Subcutaneous abdominal adipose tissue (tissue), 5 donors: ENCODE results near the gene PCDHB16.
A peak's percentile ranks its signal among the peaks of the same experiment; 100 is the strongest.
"Not testable (repeated sequence)": the region's sequence is repeated elsewhere in the genome, so short reads cannot be mapped to it uniquely, and the experiment has no call there.

ENCODE experiments used
- H3K27ac ChIP-seq: one replicate; pipeline ENCODE4 v1.7.0; 2013; ENCODE audit warnings: low read depth, mild to moderate bottlenecking, inconsistent platforms, low read length, moderate library complexity
- H3K27me3 ChIP-seq, 5 donors: one replicate each; pipeline ENCODE4 v1.7.0; 2013; ENCODE audit warnings: low read length in 5 of 5, inconsistent platforms in 1 of 5; ENCODE audit not compliant: control insufficient read depth in 5 of 5, insufficient read depth in 4 of 5
- H3K36me3 ChIP-seq, 5 donors: one replicate each; pipeline ENCODE4 v1.7.0; 2013; ENCODE audit warnings: low read length in 5 of 5; ENCODE audit not compliant: control insufficient read depth in 5 of 5, insufficient read depth in 5 of 5
- H3K4me1 ChIP-seq, 5 donors: one replicate each; pipeline ENCODE4 v1.7.0; 2013; ENCODE audit warnings: low read length in 5 of 5, mild to moderate bottlenecking in 3 of 5, moderate library complexity in 1 of 5; ENCODE audit not compliant: control insufficient read depth in 5 of 5, insufficient read depth in 5 of 5
- H3K4me3 ChIP-seq, 5 donors: one replicate each; pipeline ENCODE4 v1.7.0; 2013; ENCODE audit warnings: low read length in 5 of 5, low read depth in 1 of 5
- H3K9ac ChIP-seq, 5 donors: one replicate each; pipeline ENCODE4 v1.7.0; 2013; ENCODE audit warnings: low read length in 5 of 5, mild to moderate bottlenecking in 4 of 5, moderate library complexity in 3 of 5
- H3K9me3 ChIP-seq, 5 donors: one replicate each; pipeline ENCODE4 v1.7.0; 2013; ENCODE audit warnings: low read length in 5 of 5; ENCODE audit not compliant: control insufficient read depth in 5 of 5
- donor health status: healthy.
- donor health status: healthy.
- donor health status: healthy.
- donor health status: healthy.
- donor health status: healthy.

The PCDHB16 gene

GRCh38 chr5:141182248-141182647 is at the start of gene PCDHB16:
Gene PCDHB16, plus strand, starts transcription at chr5:141182387. Its CDS starts 173 bp downstream, at chr5:141182560.
- Histone ChIP-seq H3K9ac (peak within 1 kb of the TSS in 3 of 5 donors; percentile 10 to 48 (median 41)), H3K4me1 (peaks cover 0 to 11% (median 4%) of the 10 kb centered on the region in 5 donors), H3K4me3 (peak within 1 kb of the TSS; percentile 53 to 73 (median 58)), H3K27ac (no peak within 1 kb of the TSS), H3K9me3 (peaks cover 13 to 44% (median 20%) of the 10 kb centered on the region in 5 donors), H3K27me3 (peaks cover 0 to 17% (median 3%) of the 10 kb centered on the region in 5 donors), H3K36me3 (no peaks in the 10 kb centered on the region)

- Histone ChIP-seq H3K27me3 (no peaks in the 10 kb centered on the region), H3K27ac (no peak within 1 kb of the TSS), H3K9me3 (peaks cover 20 to 52% (median 50%) of the 10 kb centered on the region in 5 donors), H3K4me1 (peaks cover 0 to 3% (median 0%) of the 10 kb centered on the region in 5 donors), H3K4me3 (peak within 1 kb of the TSS; percentile 51 to 70 (median 58)), H3K36me3 (no peaks in the 10 kb centered on the region), H3K9ac (peak within 1 kb of the TSS in 1 of 5 donors; percentile 59)
These were observed 47.0 kb upstream of the PCDHB16 start, which contains the start of gene PCDHB5 for GRCh38 chr5:141135030-141135717. Gene PCDHB5, plus strand, starts transcription at chr5:141135206. Its CDS starts 229 bp downstream, at chr5:141135435.

- Histone ChIP-seq H3K9ac (no peak overlapping the region), H3K9me3 (peaks cover 20 to 56% (median 50%) of the 10 kb centered on the region in 5 donors), H3K4me3 (peak overlapping the region; percentile 51 to 70 (median 58))
These were observed 46.4 kb upstream of the PCDHB16 start for GRCh38 chr5:141135718-141136266.

GRCh38 chr5:141137346-141137745 is 44.8 kb upstream of the PCDHB16 start:
- H3K4me1 ChIP-seq, H3K27ac ChIP-seq, H3K9ac ChIP-seq, H3K27me3 ChIP-seq, H3K4me3 ChIP-seq, H3K36me3 ChIP-seq: not testable (repeated sequence)
- peaks cover 18 to 56% (median 50%) of the 10 kb centered on the region in 5 donors for H3K9me3 ChIP-seq

More at GRCh38 chr5:141135718-141136266, 46.4 kb upstream of the PCDHB16 start:
- no peaks in the 10 kb centered on the region for H3K27me3 ChIP-seq
- no peaks in the 10 kb centered on the region for H3K36me3 ChIP-seq
- no peak overlapping the region for H3K27ac ChIP-seq
- H3K4me1 ChIP-seq = peaks cover 0 to 3% (median 0%) of the 10 kb centered on the region in 5 donors

DNA sequence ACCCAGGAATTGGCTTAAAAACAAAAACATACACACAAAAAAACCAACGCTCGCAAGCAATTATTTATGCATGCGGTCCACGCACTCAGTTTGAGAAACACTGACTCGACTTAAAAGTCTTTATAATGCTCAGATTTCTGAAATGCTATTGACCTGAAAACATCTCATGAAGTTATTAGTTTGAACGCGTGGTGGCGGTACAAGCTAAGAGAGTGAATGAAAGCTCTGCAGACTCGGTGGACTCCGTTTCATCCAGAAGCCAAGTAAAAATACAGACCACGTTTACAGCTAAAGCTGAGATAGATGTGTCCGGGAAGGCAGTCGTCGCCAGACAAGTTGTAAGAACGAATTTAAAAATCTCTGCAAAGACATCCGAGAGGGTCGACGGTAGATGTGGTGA is 32.4 kb upstream of the PCDHB16 start, which contains the start of gene PCDHB6:
Gene PCDHB6 (plus strand): TSS at position 246 of the 400 bp plus-strand sequence. CDS start 201 bp downstream, outside the sequence.
- no peaks in the 10 kb centered on the region for H3K36me3 ChIP-seq
- peaks cover 0 to 2% (median 0%) of the 10 kb centered on the region in 5 donors for H3K4me1 ChIP-seq
- H3K4me3 ChIP-seq = peak within 1 kb of the TSS; percentile 0 to 53 (median 20)
- peaks cover 14 to 34% (median 24%) of the 10 kb centered on the region in 5 donors for H3K9me3 ChIP-seq
- no peak within 1 kb of the TSS for H3K9ac ChIP-seq
- no peak within 1 kb of the TSS for H3K27ac ChIP-seq
- H3K27me3 ChIP-seq = peaks cover 0 to 9% (median 3%) of the 10 kb centered on the region in 5 donors

GRCh38 chr5:141150224-141150992 is 31.8 kb upstream of the PCDHB16 start:
- Histone ChIP-seq H3K36me3 (no peaks in the 10 kb centered on the region), H3K4me3 (peak overlapping the region; percentile 0 to 53 (median 20)), H3K27ac (no peak overlapping the region), H3K4me1 (peaks cover 0 to 2% (median 0%) of the 10 kb centered on the region in 5 donors), H3K9me3 (peaks cover 14 to 35% (median 26%) of the 10 kb centered on the region in 5 donors), H3K9ac (no peak overlapping the region), H3K27me3 (peaks cover 0 to 9% (median 3%) of the 10 kb centered on the region in 5 donors)

DNA sequence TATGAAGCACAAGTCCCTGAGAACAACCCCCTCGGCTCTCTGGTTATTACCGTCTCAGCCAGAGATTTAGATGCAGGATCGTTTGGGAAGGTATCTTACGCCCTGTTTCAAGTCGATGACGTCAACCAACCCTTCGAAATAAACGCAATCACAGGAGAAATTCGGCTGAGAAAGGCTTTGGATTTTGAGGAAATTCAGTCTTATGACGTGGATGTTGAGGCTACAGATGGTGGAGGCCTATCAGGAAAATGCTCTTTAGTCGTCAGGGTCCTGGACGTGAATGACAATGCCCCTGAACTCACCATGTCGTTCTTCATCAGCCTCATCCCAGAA is 31.2 kb upstream of the PCDHB16 start:
- Histone ChIP-seq H3K36me3 (no peaks in the 10 kb centered on the region), H3K9ac (no peak overlapping the region), H3K4me3 (peak overlapping the region in 3 of 5 donors; percentile 13 to 53 (median 20)), H3K4me1 (peaks cover 0 to 2% (median 0%) of the 10 kb centered on the region in 5 donors), H3K27me3 (peaks cover 0 to 9% (median 3%) of the 10 kb centered on the region in 5 donors), H3K27ac (no peak overlapping the region), H3K9me3 (peaks cover 14 to 40% (median 32%) of the 10 kb centered on the region in 5 donors)

DNA sequence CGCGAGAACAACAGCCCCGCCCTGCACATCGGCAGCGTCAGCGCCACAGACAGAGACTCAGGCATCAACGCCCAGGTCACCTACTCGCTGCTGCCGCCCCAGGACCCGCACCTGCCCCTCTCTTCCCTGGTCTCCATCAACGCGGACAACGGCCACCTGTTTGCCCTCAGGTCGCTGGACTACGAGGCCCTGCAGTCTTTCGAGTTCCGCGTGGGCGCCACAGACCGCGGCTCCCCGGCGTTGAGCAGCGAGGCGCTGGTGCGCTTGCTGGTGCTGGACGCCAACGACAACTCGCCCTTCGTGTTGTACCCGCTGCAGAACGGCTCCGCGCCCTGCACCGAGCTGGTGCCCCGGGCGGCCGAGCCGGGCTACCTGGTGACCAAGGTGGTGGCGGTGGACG is 30.6 kb upstream of the PCDHB16 start:
- not testable (repeated sequence) for H3K4me1 ChIP-seq, H3K36me3 ChIP-seq, H3K9ac ChIP-seq, H3K4me3 ChIP-seq, H3K27ac ChIP-seq
- H3K9me3 ChIP-seq = peaks cover 15 to 47% (median 39%) of the 10 kb centered on the region in 5 donors
- peaks cover 0 to 11% (median 3%) of the 10 kb centered on the region in 5 donors for H3K27me3 ChIP-seq

- not testable (repeated sequence) for H3K4me3 ChIP-seq, H3K27ac ChIP-seq, H3K4me1 ChIP-seq, H3K36me3 ChIP-seq, H3K9ac ChIP-seq
- peaks cover 0 to 12% (median 3%) of the 10 kb centered on the region in 5 donors for H3K27me3 ChIP-seq
- peaks cover 13 to 52% (median 40%) of the 10 kb centered on the region in 5 donors for H3K9me3 ChIP-seq
These were observed 30.1 kb upstream of the PCDHB16 start for GRCh38 chr5:141152096-141152495.
